ENCODE data around the gene PCDH9.

- TF ChIP-seq CTCF (IDR thresholded peaks at IDR 0.05 in 8 of 11, conservative IDR thresholded peaks at IDR 0.05 in 3 of 11) (no peak), POLR2AphosphoS5 (IDR thresholded peaks at IDR 0.05) (no peak)
Observed at GRCh38 chr13:66996503-66996902, 233.6 kb downstream of the PCDH9 start.
